Endodermal cell (in vitro differentiated cells): ENCODE data around the gene SLC35A2. TPM values are rescaled to one million over a fixed set of nuclear protein-coding genes. Genes with fewer than 3 reads are reported as not detected.

ENCODE experiments used
- DNase-seq: peaks from one replicate; pipeline ENCODE4 v3.0.0-alpha.2; 2017
- H3K27ac ChIP-seq: 2 replicates; pipeline ENCODE4 v1.5.1; 2013; ENCODE audit warnings: mild to moderate bottlenecking, low read depth, low read length, moderate library complexity
- H3K27me3 ChIP-seq: 2 replicates; pipeline ENCODE4 v1.6.1; 2013; ENCODE audit warnings: mild to moderate bottlenecking, low read length, moderate library complexity; ENCODE audit not compliant: insufficient read depth, control insufficient read depth, poor library complexity, severe bottlenecking
- H3K36me3 ChIP-seq: 2 replicates; pipeline ENCODE4 v1.7.0; 2013; ENCODE audit warnings: mild to moderate bottlenecking, low read length, moderate library complexity; ENCODE audit not compliant: control insufficient read depth, insufficient read depth
- H3K4me1 ChIP-seq: one replicate; pipeline ENCODE4 v1.7.0; 2013; ENCODE audit warnings: low read length; ENCODE audit not compliant: control insufficient read depth, insufficient read depth
- H3K4me3 ChIP-seq: 2 replicates; pipeline ENCODE4 v1.5.1; 2013; ENCODE audit warnings: mild to moderate bottlenecking, low read length, moderate library complexity
- H3K9ac ChIP-seq: 2 replicates; pipeline ENCODE4 v1.6.1; 2013; ENCODE audit warnings: mild to moderate bottlenecking, low read length, moderate library complexity; ENCODE audit not compliant: poor library complexity, severe bottlenecking; ENCODE audit errors: extremely low read depth
- H3K9me3 ChIP-seq: 2 replicates; pipeline ENCODE4 v1.6.1; 2013; ENCODE audit warnings: mild to moderate bottlenecking, low read length, moderate library complexity; ENCODE audit not compliant: control insufficient read depth
- H3K27ac Mint-ChIP-seq: 2 replicates; pipeline ENCODE4 v1.8.0; 2020; ENCODE audit warnings: mixed read lengths
- H3K27me3 Mint-ChIP-seq: 2 replicates; pipeline ENCODE4 v1.8.0; 2021; ENCODE audit warnings: mild to moderate bottlenecking, mixed read lengths; ENCODE audit not compliant: insufficient read depth
- H3K36me3 Mint-ChIP-seq: 2 replicates; pipeline ENCODE4 v1.8.0; 2020; ENCODE audit warnings: low read depth, mixed read lengths
- H3K4me1 Mint-ChIP-seq: 2 replicates; pipeline ENCODE4 v1.8.0; 2020; ENCODE audit warnings: mixed read lengths
- H3K4me3 Mint-ChIP-seq: 2 replicates; pipeline ENCODE4 v1.8.0; 2020; ENCODE audit warnings: mild to moderate bottlenecking, moderate library complexity, mixed read lengths
- H3K9me3 Mint-ChIP-seq: 2 replicates; pipeline ENCODE4 v1.8.0; 2020; ENCODE audit warnings: mild to moderate bottlenecking, mixed read lengths
- WGBS, 2 experiments: methylation state at CpG; one replicate each; pipeline versions ENCODE4 v1.1.5 to v1.1.7; 2013; ENCODE audit warnings: missing lambda C conversion rate in 2 of 2, mixed read lengths in 1 of 2; ENCODE audit not compliant: insufficient coverage in 1 of 2, insufficient read length in 1 of 2; 5-methylcytosine and 5-hydroxymethylcytosine counted together
- total RNA-seq, 2 donors: library from RNA; stranded (reverse); fragmentation: NEBNext Ultra II Directional in 1 of 2; extraction: Animal tissue kit (Norgen Biotek cat#: 25700) in 1 of 2; gene quantifications; 2 replicates in 1 of 2; 3 replicates in 1 of 2; pipeline ENCODE4 v1.2.1, GENCODE V29; 2021
- TF ChIP-seq, protein P1 (sequence below): fragments of 200-600 bp; sonication (generic); conservative IDR thresholded peaks from 2 replicates; pipeline ENCODE4 v1.5.0; 2021; ENCODE audit warnings: antibody characterized with exemption, mild to moderate bottlenecking

Gene SLC35A2
- total RNA-seq, 2 donors from 2014 or later: 22.8 to 24.7 TPM

DNA sequence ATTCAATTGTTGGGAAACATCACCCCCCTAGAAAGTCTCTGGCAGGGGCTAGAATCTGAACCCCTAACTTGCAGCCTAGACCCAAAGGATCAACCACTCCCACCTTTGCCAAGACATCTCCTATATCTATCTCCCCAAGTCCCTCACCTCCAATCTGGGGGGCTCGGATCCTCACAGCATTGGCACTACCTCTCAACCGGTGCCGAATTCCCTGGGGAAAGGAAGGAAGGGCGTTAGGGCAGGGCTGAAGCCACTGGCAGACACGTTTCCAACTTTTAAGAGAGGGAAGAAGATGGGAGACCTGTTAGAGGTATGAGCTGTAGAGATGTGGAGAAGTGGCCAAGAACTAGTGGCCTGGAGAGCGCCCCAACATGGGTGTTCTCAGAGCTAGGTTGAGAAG lies 16.6 kb downstream of the SLC35A2 start:
- H3K9me3 ChIP-seq: no peaks in the 10 kb centered on the region
- WGBS, 2 experiments: 97 to 100% methylated on average over 1 to 6 of the region's 6 CpGs
- H3K9me3 Mint-ChIP-seq: peaks cover 60% of the 10 kb centered on the region
- TF ChIP-seq, protein P1, sequence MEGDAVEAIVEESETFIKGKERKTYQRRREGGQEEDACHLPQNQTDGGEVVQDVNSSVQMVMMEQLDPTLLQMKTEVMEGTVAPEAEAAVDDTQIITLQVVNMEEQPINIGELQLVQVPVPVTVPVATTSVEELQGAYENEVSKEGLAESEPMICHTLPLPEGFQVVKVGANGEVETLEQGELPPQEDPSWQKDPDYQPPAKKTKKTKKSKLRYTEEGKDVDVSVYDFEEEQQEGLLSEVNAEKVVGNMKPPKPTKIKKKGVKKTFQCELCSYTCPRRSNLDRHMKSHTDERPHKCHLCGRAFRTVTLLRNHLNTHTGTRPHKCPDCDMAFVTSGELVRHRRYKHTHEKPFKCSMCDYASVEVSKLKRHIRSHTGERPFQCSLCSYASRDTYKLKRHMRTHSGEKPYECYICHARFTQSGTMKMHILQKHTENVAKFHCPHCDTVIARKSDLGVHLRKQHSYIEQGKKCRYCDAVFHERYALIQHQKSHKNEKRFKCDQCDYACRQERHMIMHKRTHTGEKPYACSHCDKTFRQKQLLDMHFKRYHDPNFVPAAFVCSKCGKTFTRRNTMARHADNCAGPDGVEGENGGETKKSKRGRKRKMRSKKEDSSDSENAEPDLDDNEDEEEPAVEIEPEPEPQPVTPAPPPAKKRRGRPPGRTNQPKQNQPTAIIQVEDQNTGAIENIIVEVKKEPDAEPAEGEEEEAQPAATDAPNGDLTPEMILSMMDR: no peak
- H3K27me3 ChIP-seq: no peaks in the 10 kb centered on the region
- no peak overlapping the region for H3K27ac ChIP-seq
- H3K27ac Mint-ChIP-seq: peak overlapping the region; percentile 44
- peaks cover 17% of the 10 kb centered on the region for H3K36me3 Mint-ChIP-seq
- peaks cover 12% of the 10 kb centered on the region for H3K36me3 ChIP-seq
- H3K4me3 ChIP-seq: no peak overlapping the region
- H3K4me3 Mint-ChIP-seq: no peak overlapping the region
- no peaks in the 10 kb centered on the region for H3K4me1 Mint-ChIP-seq
- H3K4me1 ChIP-seq: no peaks in the 10 kb centered on the region
- no peak overlapping the region for H3K9ac ChIP-seq
- no peak for DNase-seq
- no peaks in the 10 kb centered on the region for H3K27me3 Mint-ChIP-seq

- H3K27ac Mint-ChIP-seq: no peak overlapping the region
- Histone ChIP-seq H3K27ac (no peak overlapping the region), H3K4me1 (no peaks in the 10 kb centered on the region), H3K9me3 (no peaks in the 10 kb centered on the region), H3K36me3 (peaks cover 8% of the 10 kb centered on the region), H3K27me3 (no peaks in the 10 kb centered on the region), H3K4me3 (no peak overlapping the region), H3K9ac (no peak overlapping the region)
- H3K4me3 Mint-ChIP-seq: no peak overlapping the region
- H3K27me3 Mint-ChIP-seq: peaks cover 3% of the 10 kb centered on the region
- 94 to 100% methylated on average over 3 to 12 of the region's 16 CpGs for WGBS, 2 experiments
- DNase-seq: no peak
- no peaks in the 10 kb centered on the region for H3K4me1 Mint-ChIP-seq
- H3K36me3 Mint-ChIP-seq: peaks cover 12% of the 10 kb centered on the region
- peaks cover 65% of the 10 kb centered on the region for H3K9me3 Mint-ChIP-seq
- TF ChIP-seq, protein P1: no peak
Observed at GRCh38 chrX:48893556-48894348, 17.7 kb downstream of the SLC35A2 start.

DNA sequence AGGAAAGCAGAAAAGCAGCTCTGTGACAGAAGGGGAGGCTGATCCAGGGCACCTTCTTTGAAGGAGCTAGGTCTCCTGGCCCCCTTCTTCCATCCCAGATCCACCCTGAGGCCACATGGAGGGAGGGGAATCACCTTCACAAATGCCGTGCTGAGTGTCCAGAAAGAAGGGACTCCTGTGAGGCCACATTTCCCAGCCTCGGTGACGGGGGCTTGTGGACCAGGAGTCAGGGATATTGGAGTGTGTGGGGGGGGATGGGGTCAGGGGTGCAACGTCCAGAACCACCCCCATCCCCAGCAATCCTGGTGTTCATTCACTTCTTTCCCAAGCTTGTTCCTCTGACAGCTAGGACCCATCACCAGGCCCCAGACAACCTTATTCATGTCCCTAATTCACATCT lies 18.6 kb downstream of the SLC35A2 start:
- H3K27me3 Mint-ChIP-seq: peaks cover 3% of the 10 kb centered on the region
- Histone ChIP-seq H3K36me3 (peaks cover 8% of the 10 kb centered on the region), H3K9me3 (no peaks in the 10 kb centered on the region), H3K9ac (no peak overlapping the region), H3K27me3 (no peaks in the 10 kb centered on the region), H3K27ac (no peak overlapping the region), H3K4me1 (no peaks in the 10 kb centered on the region), H3K4me3 (no peak overlapping the region)
- WGBS, 2 experiments: 89% methylated on average over 1 of the region's 4 CpGs; no CpG with 5 or more reads in 1 of the 2 experiments
- peaks cover 12% of the 10 kb centered on the region for H3K36me3 Mint-ChIP-seq
- no peak overlapping the region for H3K4me3 Mint-ChIP-seq
- DNase-seq: no peak
- no peak overlapping the region for H3K27ac Mint-ChIP-seq
- H3K4me1 Mint-ChIP-seq: no peaks in the 10 kb centered on the region
- peaks cover 59% of the 10 kb centered on the region for H3K9me3 Mint-ChIP-seq
- TF ChIP-seq, protein P1: no peak
